SK-N-MC (cell line): ENCODE results near the gene RTP1.

Experiments used
- EZH2 ChIP-seq: fragments of 200-600 bp; sonication (generic); IDR thresholded peaks from one replicate; pipeline ENCODE4 v1.6.1; 2017; ENCODE audit warnings: antibody characterized with exemption
- POLR2AphosphoS5 ChIP-seq: IDR thresholded peaks from 2 replicates; pipeline ENCODE4 v1.6.1; 2012; ENCODE audit warnings: mild to moderate bottlenecking, low read depth, low read length, borderline replicate concordance

GRCh38 chr3:187227658-187228258 lies 30.5 kb downstream of the RTP1 start:
- TF ChIP-seq POLR2AphosphoS5 (no peak), EZH2 (no peak)
